Measurements from ENCODE around the gene ACADL.

Gene ACADL

GRCh38 chr2:210264282-210264681 lies 39.0 kb upstream of the ACADL start:
- Histone ChIP-seq H3K36me3 (ENCODE audit: control insufficient read depth, insufficient read depth, low read length) (no peaks in the 10 kb centered on the region), H3K4me1 (no peaks in the 10 kb centered on the region), H2AFZ (no peak overlapping the region), H3K27me3 (ENCODE audit: control insufficient read depth, insufficient read depth, low read length) (no peaks in the 10 kb centered on the region), H3K79me2 (no peaks in the 10 kb centered on the region), H3K9me3 (ENCODE audit: control insufficient read depth, low read length) (no peaks in the 10 kb centered on the region), H3K4me2 (ENCODE audit: low read length) (no peak overlapping the region), H3K9ac (no peak overlapping the region), H3K27ac (no peak overlapping the region), H3K4me3 (ENCODE audit: low read depth, low read length) (no peak overlapping the region)
- no peak for TF ChIP-seq CTCF (IDR thresholded peaks at IDR 0.05)

- Histone ChIP-seq H3K4me1 (no peaks in the 10 kb centered on the region), H3K27me3 (ENCODE audit: control insufficient read depth, insufficient read depth, low read length) (no peaks in the 10 kb centered on the region), H3K4me2 (ENCODE audit: low read length) (no peak overlapping the region), H3K9me3 (ENCODE audit: control insufficient read depth, low read length) (no peaks in the 10 kb centered on the region), H3K4me3 (ENCODE audit: low read depth, low read length) (no peak overlapping the region), H3K36me3 (ENCODE audit: control insufficient read depth, insufficient read depth, low read length) (no peaks in the 10 kb centered on the region), H2AFZ (no peak overlapping the region), H3K27ac (no peak overlapping the region), H3K79me2 (no peaks in the 10 kb centered on the region), H3K9ac (no peak overlapping the region)
- TF ChIP-seq CTCF (IDR thresholded peaks at IDR 0.05): no peak
These were observed 38.6 kb upstream of the ACADL start for GRCh38 chr2:210263841-210264240.

GRCh38 chr2:210262036-210262435 lies 36.8 kb upstream of the ACADL start:
- Histone ChIP-seq H3K9me3 (ENCODE audit: control insufficient read depth, low read length) (no peaks in the 10 kb centered on the region), H3K4me1 (no peaks in the 10 kb centered on the region), H2AFZ (no peak overlapping the region), H3K79me2 (no peaks in the 10 kb centered on the region), H3K4me2 (ENCODE audit: low read length) (no peak overlapping the region), H3K9ac (no peak overlapping the region), H3K36me3 (ENCODE audit: control insufficient read depth, insufficient read depth, low read length) (no peaks in the 10 kb centered on the region), H3K27me3 (ENCODE audit: control insufficient read depth, insufficient read depth, low read length) (no peaks in the 10 kb centered on the region), H3K4me3 (ENCODE audit: low read depth, low read length) (no peak overlapping the region), H3K27ac (no peak overlapping the region)
- no peak for TF ChIP-seq CTCF (IDR thresholded peaks at IDR 0.05)

GRCh38 chr2:210259687-210260086 lies 34.4 kb upstream of the ACADL start:
- no peaks in the 10 kb centered on the region for H3K27me3 ChIP-seq (ENCODE audit: control insufficient read depth, insufficient read depth, low read length)
- no peaks in the 10 kb centered on the region for H3K4me1 ChIP-seq
- no peak for TF ChIP-seq CTCF (IDR thresholded peaks at IDR 0.05)
- no peak overlapping the region for H2AFZ ChIP-seq
- no peaks in the 10 kb centered on the region for H3K9me3 ChIP-seq (ENCODE audit: control insufficient read depth, low read length)
- no peak overlapping the region for H3K4me3 ChIP-seq (ENCODE audit: low read depth, low read length)
- H3K9ac ChIP-seq: no peak overlapping the region
- H3K79me2 ChIP-seq: no peaks in the 10 kb centered on the region
- H3K4me2 ChIP-seq (ENCODE audit: low read length): no peak overlapping the region
- no peaks in the 10 kb centered on the region for H3K36me3 ChIP-seq (ENCODE audit: control insufficient read depth, insufficient read depth, low read length)
- no peak overlapping the region for H3K27ac ChIP-seq

- Histone ChIP-seq H3K36me3 (ENCODE audit: control insufficient read depth, insufficient read depth, low read length) (no peaks in the 10 kb centered on the region), H3K27me3 (ENCODE audit: control insufficient read depth, insufficient read depth, low read length) (no peaks in the 10 kb centered on the region), H3K4me2 (ENCODE audit: low read length) (no peak overlapping the region), H3K79me2 (peaks cover 3% of the 10 kb centered on the region), H3K4me3 (ENCODE audit: low read depth, low read length) (no peak overlapping the region), H3K27ac (no peak overlapping the region), H3K9ac (no peak overlapping the region), H3K9me3 (ENCODE audit: control insufficient read depth, low read length) (no peaks in the 10 kb centered on the region), H3K4me1 (no peaks in the 10 kb centered on the region), H2AFZ (peak overlapping the region; percentile 31)
- TF ChIP-seq CTCF (IDR thresholded peaks at IDR 0.05): no peak
These were observed 27.7 kb upstream of the ACADL start for GRCh38 chr2:210252699-210253606.
